Neural cell (in vitro differentiated cells): ENCODE results near the gene HSPA4L. TPM values are rescaled to one million over a fixed set of nuclear protein-coding genes. Genes with fewer than 3 reads are reported as not detected.
A peak's percentile ranks its signal among the peaks of the same experiment; 100 is the strongest.

Experiments
- H2AFZ ChIP-seq: fragments of 200-600, 300-800 bp; sonication (generic), shearing (Covaris generic); 2 replicates; pipeline ENCODE4 v1.6.0; 2014; ENCODE audit warnings: low read depth, mild to moderate bottlenecking, antibody characterized with exemption, low read length, moderate library complexity
- H3F3A ChIP-seq: fragments of 200-600 bp; shearing (Covaris generic); 2 replicates; pipeline ENCODE4 v1.6.1; 2016; ENCODE audit warnings: mild to moderate bottlenecking, moderate library complexity, mixed read lengths, antibody characterized with exemption, low read length; ENCODE audit not compliant: insufficient read depth, poor library complexity, severe bottlenecking
- H3K27ac ChIP-seq: fragments of 200-600, 300-800 bp; sonication (generic), shearing (Covaris generic); 2 replicates; pipeline ENCODE4 v1.5.1; 2014; ENCODE audit warnings: mild to moderate bottlenecking, low read length, moderate library complexity
- H3K27me3 ChIP-seq: fragments of 300-800, 200-600 bp; sonication (generic), shearing (Covaris generic); 2 replicates; pipeline ENCODE4 v1.6.0; 2014; ENCODE audit warnings: mild to moderate bottlenecking, low read depth, low read length, moderate library complexity; ENCODE audit not compliant: insufficient read depth
- H3K36me3 ChIP-seq: fragments of 300-800, 200-600 bp; sonication (generic), shearing (Covaris generic); 2 replicates; pipeline ENCODE4 v1.5.1; 2014; ENCODE audit warnings: mild to moderate bottlenecking, antibody characterized with exemption, low read length, moderate library complexity; ENCODE audit not compliant: insufficient read depth
- H3K4me2 ChIP-seq: fragments of 300-800, 200-600 bp; sonication (generic), shearing (Covaris generic); 2 replicates; pipeline ENCODE4 v1.6.0; 2014; ENCODE audit warnings: mild to moderate bottlenecking, low read length
- H3K4me3 ChIP-seq: fragments of 300-800, 200-600 bp; sonication (generic), shearing (Covaris generic); 2 replicates; pipeline ENCODE4 v1.5.1; 2014; ENCODE audit warnings: mild to moderate bottlenecking, low read length, moderate library complexity
- H3K79me2 ChIP-seq: fragments of 200-600 bp; shearing (Covaris generic); replicated peaks from 2 replicates; pipeline ENCODE4 v1.6.0; 2014; ENCODE audit warnings: mild to moderate bottlenecking, low read length, moderate library complexity; ENCODE audit not compliant: insufficient read depth
- H3K9ac ChIP-seq: fragments of 300-800, 200-600 bp; sonication (generic), shearing (Covaris generic); 2 replicates; pipeline ENCODE4 v1.6.1; 2016; ENCODE audit warnings: mild to moderate bottlenecking, low read length, mixed read lengths
- H3K9me2 ChIP-seq: fragments of 200-600 bp; shearing (Covaris generic); 2 replicates; pipeline ENCODE4 v1.6.1; 2016; ENCODE audit warnings: mild to moderate bottlenecking, low read length, mixed read lengths; ENCODE audit not compliant: insufficient read depth
- H3K9me3 ChIP-seq: fragments of 200-600, 300-800 bp; sonication (generic), shearing (Covaris generic); 2 replicates; pipeline ENCODE4 v1.6.1; 2016; ENCODE audit warnings: mild to moderate bottlenecking, mixed run types, low read length, moderate library complexity, mixed read lengths
- H4K20me1 ChIP-seq: fragments of 200-600 bp; shearing (Covaris generic); 2 replicates; pipeline ENCODE4 v1.6.1; 2016; ENCODE audit warnings: mild to moderate bottlenecking, mixed run types; ENCODE audit not compliant: insufficient read depth
- EP300 ChIP-seq: fragments of 450-650 bp; conservative IDR thresholded peaks from 2 replicates; pipeline ENCODE4 v1.6.1; 2014; ENCODE audit warnings: antibody characterized with exemption, mild to moderate bottlenecking, moderate library complexity; ENCODE audit not compliant: poor library complexity, severe bottlenecking
- EZH2 ChIP-seq: fragments of 200-600, 300-800 bp; shearing (Covaris generic), sonication (generic); IDR thresholded peaks from 2 replicates; pipeline ENCODE4 v1.6.1; 2014; ENCODE audit warnings: antibody characterized with exemption, low read length, borderline replicate concordance, mild to moderate bottlenecking; ENCODE audit not compliant: insufficient read depth, poor library complexity, severe bottlenecking
- MXI1 ChIP-seq: fragments of 450-650 bp; conservative IDR thresholded peaks from 2 replicates; pipeline ENCODE4 v1.6.1; 2014; ENCODE audit warnings: antibody characterized with exemption, mild to moderate bottlenecking; ENCODE audit not compliant: poor library complexity, severe bottlenecking
- POLR2AphosphoS5 ChIP-seq: IDR thresholded peaks from 2 replicates; pipeline ENCODE4 v1.6.1; 2012
- RAD21 ChIP-seq: fragments of 450-650 bp; conservative IDR thresholded peaks from 2 replicates; pipeline ENCODE4 v1.6.1; 2014; ENCODE audit warnings: antibody characterized with exemption, mild to moderate bottlenecking, moderate library complexity
- SMC3 ChIP-seq: fragments of 450-650 bp; conservative IDR thresholded peaks from 2 replicates; pipeline ENCODE4 v1.6.1; 2014; ENCODE audit warnings: antibody characterized with exemption, mild to moderate bottlenecking, moderate library complexity; ENCODE audit not compliant: poor library complexity
- TAF1 ChIP-seq: IDR thresholded peaks from 2 replicates; pipeline ENCODE4 v1.6.1; 2012; ENCODE audit warnings: low read depth
- polyA minus RNA-seq: library from RNA; depleted of rRNA, polyadenylated mRNA; stranded (reverse); fragments of >200 nt; gene quantifications from 2 replicates; pipeline ENCODE4 v1.2.3, GENCODE V29; 2014
- polyA plus RNA-seq: library from polyadenylated mRNA; depleted of rRNA; stranded (reverse); fragments of >200 nt; gene quantifications from 2 replicates; pipeline ENCODE4 v1.2.3, GENCODE V29; 2014
- TF ChIP-seq, protein P1 (sequence below): fragments of 450-650 bp; IDR thresholded peaks from 2 replicates; pipeline ENCODE4 v1.5.1; 2014; ENCODE audit warnings: antibody characterized with exemption, mild to moderate bottlenecking, moderate library complexity; ENCODE audit not compliant: poor library complexity, severe bottlenecking
- TF ChIP-seq, protein P2 (sequence below): IDR thresholded peaks from 2 replicates; pipeline ENCODE4 v1.6.1; 2012; ENCODE audit warnings: borderline replicate concordance

Gene HSPA4L
- polyA plus RNA-seq = 12.5 and 13.0 TPM in 2 replicates
- polyA minus RNA-seq = 28.0 and 36.0 TPM in 2 replicates

DNA sequence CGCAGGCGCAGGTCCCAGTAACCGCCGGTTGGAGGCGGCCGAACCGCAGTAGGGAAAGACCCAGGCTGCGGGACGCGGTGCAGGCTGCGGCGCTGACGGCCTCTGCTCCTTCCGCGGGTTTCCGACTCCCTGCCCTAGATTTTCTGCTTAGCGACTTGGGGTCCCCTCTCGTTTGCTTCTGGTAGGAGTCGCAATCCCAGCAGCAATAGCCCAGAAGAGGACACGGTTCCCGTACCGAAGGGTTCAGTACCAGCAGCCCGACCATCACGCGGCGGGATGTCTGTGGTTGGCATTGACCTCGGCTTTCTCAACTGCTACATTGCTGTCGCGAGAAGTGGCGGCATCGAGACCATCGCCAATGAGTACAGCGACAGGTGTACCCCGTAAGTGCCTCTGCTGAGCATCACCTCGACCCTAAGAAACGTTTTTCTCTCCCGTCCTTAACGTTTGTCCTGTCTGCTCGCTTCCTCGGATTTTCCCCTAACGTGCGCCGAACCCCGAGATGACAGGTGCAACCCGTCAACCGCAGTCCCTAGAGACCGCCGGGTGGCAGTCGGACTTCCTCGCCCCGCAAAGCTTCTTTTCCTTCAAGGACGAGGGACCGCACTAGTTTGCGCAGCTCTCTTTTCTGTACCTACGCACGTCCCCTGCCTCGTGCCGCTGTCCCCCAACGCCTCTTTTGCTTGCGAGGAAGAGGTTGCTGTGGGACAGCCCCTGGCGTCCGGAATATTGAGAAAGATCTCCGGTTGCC lies at the start of gene HSPA4L:
HSPA4L (plus strand) TSS at position 48 of the 751 bp plus-strand sequence; CDS start at position 277, 229 bp downstream.
- peak within 1 kb of the TSS; percentile 95 for H3K4me3 ChIP-seq
- H4K20me1 ChIP-seq = no peaks in the 10 kb centered on the region
- TF ChIP-seq, protein P1, sequence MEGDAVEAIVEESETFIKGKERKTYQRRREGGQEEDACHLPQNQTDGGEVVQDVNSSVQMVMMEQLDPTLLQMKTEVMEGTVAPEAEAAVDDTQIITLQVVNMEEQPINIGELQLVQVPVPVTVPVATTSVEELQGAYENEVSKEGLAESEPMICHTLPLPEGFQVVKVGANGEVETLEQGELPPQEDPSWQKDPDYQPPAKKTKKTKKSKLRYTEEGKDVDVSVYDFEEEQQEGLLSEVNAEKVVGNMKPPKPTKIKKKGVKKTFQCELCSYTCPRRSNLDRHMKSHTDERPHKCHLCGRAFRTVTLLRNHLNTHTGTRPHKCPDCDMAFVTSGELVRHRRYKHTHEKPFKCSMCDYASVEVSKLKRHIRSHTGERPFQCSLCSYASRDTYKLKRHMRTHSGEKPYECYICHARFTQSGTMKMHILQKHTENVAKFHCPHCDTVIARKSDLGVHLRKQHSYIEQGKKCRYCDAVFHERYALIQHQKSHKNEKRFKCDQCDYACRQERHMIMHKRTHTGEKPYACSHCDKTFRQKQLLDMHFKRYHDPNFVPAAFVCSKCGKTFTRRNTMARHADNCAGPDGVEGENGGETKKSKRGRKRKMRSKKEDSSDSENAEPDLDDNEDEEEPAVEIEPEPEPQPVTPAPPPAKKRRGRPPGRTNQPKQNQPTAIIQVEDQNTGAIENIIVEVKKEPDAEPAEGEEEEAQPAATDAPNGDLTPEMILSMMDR = peak; percentile 72
- TF ChIP-seq EZH2 = no peak
- TF ChIP-seq RAD21 = peak; percentile 46
- peak; percentile 86 for TF ChIP-seq TAF1
- TF ChIP-seq EP300 = no peak
- TF ChIP-seq SMC3 = peak; percentile 40
- TF ChIP-seq, protein P2, sequence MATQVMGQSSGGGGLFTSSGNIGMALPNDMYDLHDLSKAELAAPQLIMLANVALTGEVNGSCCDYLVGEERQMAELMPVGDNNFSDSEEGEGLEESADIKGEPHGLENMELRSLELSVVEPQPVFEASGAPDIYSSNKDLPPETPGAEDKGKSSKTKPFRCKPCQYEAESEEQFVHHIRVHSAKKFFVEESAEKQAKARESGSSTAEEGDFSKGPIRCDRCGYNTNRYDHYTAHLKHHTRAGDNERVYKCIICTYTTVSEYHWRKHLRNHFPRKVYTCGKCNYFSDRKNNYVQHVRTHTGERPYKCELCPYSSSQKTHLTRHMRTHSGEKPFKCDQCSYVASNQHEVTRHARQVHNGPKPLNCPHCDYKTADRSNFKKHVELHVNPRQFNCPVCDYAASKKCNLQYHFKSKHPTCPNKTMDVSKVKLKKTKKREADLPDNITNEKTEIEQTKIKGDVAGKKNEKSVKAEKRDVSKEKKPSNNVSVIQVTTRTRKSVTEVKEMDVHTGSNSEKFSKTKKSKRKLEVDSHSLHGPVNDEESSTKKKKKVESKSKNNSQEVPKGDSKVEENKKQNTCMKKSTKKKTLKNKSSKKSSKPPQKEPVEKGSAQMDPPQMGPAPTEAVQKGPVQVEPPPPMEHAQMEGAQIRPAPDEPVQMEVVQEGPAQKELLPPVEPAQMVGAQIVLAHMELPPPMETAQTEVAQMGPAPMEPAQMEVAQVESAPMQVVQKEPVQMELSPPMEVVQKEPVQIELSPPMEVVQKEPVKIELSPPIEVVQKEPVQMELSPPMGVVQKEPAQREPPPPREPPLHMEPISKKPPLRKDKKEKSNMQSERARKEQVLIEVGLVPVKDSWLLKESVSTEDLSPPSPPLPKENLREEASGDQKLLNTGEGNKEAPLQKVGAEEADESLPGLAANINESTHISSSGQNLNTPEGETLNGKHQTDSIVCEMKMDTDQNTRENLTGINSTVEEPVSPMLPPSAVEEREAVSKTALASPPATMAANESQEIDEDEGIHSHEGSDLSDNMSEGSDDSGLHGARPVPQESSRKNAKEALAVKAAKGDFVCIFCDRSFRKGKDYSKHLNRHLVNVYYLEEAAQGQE = peak; percentile 69
- peak; percentile 69 for TF ChIP-seq MXI1
- TF ChIP-seq POLR2AphosphoS5 = peak; percentile 90
- no peaks in the 10 kb centered on the region for H3K9me3 ChIP-seq
- no peaks in the 10 kb centered on the region for H3F3A ChIP-seq
- no peaks in the 10 kb centered on the region for H3K27me3 ChIP-seq
- H3K79me2 ChIP-seq = peaks cover 31% of the 10 kb centered on the region
- peak within 1 kb of the TSS; percentile 75 for H2AFZ ChIP-seq
- peak within 1 kb of the TSS; percentile 87 for H3K4me2 ChIP-seq
- peak within 1 kb of the TSS; percentile 84 for H3K27ac ChIP-seq
- H3K9me2 ChIP-seq = no peaks in the 10 kb centered on the region
- H3K9ac ChIP-seq = peak within 1 kb of the TSS; percentile 86
- H3K36me3 ChIP-seq = no peaks in the 10 kb centered on the region

DNA sequence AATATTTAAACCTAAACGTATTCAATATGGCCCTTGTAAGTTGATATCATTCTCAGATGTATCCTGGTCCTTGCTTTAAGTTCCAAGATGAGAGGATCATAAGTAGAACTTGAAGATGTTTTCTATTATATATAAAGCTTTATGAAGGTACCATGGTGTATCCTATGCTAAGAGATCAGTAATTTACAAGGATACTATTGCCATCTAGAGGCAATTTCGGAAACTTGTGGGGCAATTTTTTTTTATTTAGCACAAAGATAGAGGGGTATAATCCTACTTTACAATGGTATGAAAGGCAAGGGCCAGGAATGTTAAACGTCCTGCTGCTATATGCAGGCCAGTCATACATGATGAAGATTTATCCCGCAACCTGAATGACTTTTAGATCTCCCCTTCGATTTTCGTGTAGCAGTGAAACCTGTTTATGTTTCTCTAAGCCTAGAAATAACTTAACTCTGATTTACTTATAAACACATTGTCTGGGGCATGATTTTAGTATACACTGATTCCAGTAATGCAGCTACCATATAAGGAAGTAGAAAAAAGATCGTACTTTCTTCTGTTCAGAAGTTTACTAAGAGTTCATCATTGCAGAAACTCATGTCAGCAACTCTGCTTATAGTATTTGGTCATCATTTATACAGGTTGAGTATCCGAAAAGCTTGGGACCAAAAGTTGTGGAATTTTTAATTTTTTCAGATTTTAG lies 49.3 kb upstream of the HSPA4L start:
- no peaks in the 10 kb centered on the region for H3K9me2 ChIP-seq
- no peaks in the 10 kb centered on the region for H3K27me3 ChIP-seq
- no peaks in the 10 kb centered on the region for H3K36me3 ChIP-seq
- no peak overlapping the region for H3K27ac ChIP-seq
- no peak overlapping the region for H3K9ac ChIP-seq
- H3K4me3 ChIP-seq = no peak overlapping the region
- H3K79me2 ChIP-seq = no peaks in the 10 kb centered on the region
- no peak overlapping the region for H3K4me2 ChIP-seq
- no peaks in the 10 kb centered on the region for H3F3A ChIP-seq
- no peaks in the 10 kb centered on the region for H3K9me3 ChIP-seq
- no peaks in the 10 kb centered on the region for H4K20me1 ChIP-seq
- H2AFZ ChIP-seq = no peak overlapping the region
- TF ChIP-seq SMC3 (peak; percentile 65), POLR2AphosphoS5 (no peak), TAF1 (no peak), MXI1 (no peak), RAD21 (peak; percentile 75), EZH2 (no peak), EP300 (no peak)
- TF ChIP-seq, protein P1 = peak; percentile 74
- TF ChIP-seq, protein P2 = no peak
